Rectal smooth muscle tissue (tissue), 1 donor: ENCODE data around the gene ASGR2.

Experiments used
- H3K27ac ChIP-seq: one replicate; pipeline ENCODE4 v1.7.0; 2013; ENCODE audit warnings: low read depth, low read length, inconsistent platforms
- H3K27me3 ChIP-seq: one replicate; pipeline ENCODE4 v1.7.0; 2013; ENCODE audit warnings: low read length; ENCODE audit not compliant: control insufficient read depth, insufficient read depth
- H3K36me3 ChIP-seq: one replicate; pipeline ENCODE4 v1.7.0; 2013; ENCODE audit warnings: low read length; ENCODE audit not compliant: control insufficient read depth, insufficient read depth
- H3K4me1 ChIP-seq: one replicate; pipeline ENCODE4 v1.7.0; 2013; ENCODE audit warnings: low read length; ENCODE audit not compliant: control insufficient read depth, insufficient read depth
- H3K4me3 ChIP-seq: one replicate; pipeline ENCODE4 v1.7.0; 2013; ENCODE audit warnings: low read length
- H3K9ac ChIP-seq: one replicate; pipeline ENCODE4 v1.7.0; 2013; ENCODE audit warnings: low read length

The ASGR2 gene

GRCh38 chr17:7083592-7083991, 31.0 kb downstream of the ASGR2 start:
- Histone ChIP-seq H3K36me3 (no peaks in the 10 kb centered on the region), H3K4me3 (no peak overlapping the region), H3K4me1 (no peaks in the 10 kb centered on the region), H3K27ac (no peak overlapping the region), H3K9ac (no peak overlapping the region), H3K27me3 (no peaks in the 10 kb centered on the region)

GRCh38 chr17:7081341-7082062, 33.1 kb downstream of the ASGR2 start:
- Histone ChIP-seq H3K27ac (no peak overlapping the region), H3K27me3 (no peaks in the 10 kb centered on the region), H3K4me3 (no peak overlapping the region), H3K4me1 (no peaks in the 10 kb centered on the region), H3K36me3 (no peaks in the 10 kb centered on the region), H3K9ac (no peak overlapping the region)

- Histone ChIP-seq H3K27me3 (no peaks in the 10 kb centered on the region), H3K9ac (no peak overlapping the region), H3K27ac (no peak overlapping the region), H3K4me1 (no peaks in the 10 kb centered on the region), H3K36me3 (no peaks in the 10 kb centered on the region), H3K4me3 (no peak overlapping the region)
Measured at GRCh38 chr17:7080456-7081041, 34.1 kb downstream of the ASGR2 start.

GRCh38 chr17:7079581-7080455, 34.8 kb downstream of the ASGR2 start, which contains the start of gene CLEC10A:
CLEC10A (minus strand) TSS chr17:7080251; CDS start chr17:7078812, 1,439 bp downstream.
- Histone ChIP-seq H3K27ac (no peak within 1 kb of the TSS), H3K9ac (no peak within 1 kb of the TSS), H3K36me3 (no peaks in the 10 kb centered on the region), H3K27me3 (no peaks in the 10 kb centered on the region), H3K4me1 (no peaks in the 10 kb centered on the region), H3K4me3 (no peak within 1 kb of the TSS)

- no peak overlapping the region for H3K27ac ChIP-seq
- H3K4me3 ChIP-seq = no peak overlapping the region
- no peaks in the 10 kb centered on the region for H3K27me3 ChIP-seq
- H3K36me3 ChIP-seq = no peaks in the 10 kb centered on the region
- H3K4me1 ChIP-seq = no peaks in the 10 kb centered on the region
- no peak overlapping the region for H3K9ac ChIP-seq
Measured at GRCh38 chr17:7078711-7079110, 35.9 kb downstream of the ASGR2 start.

- H3K4me3 ChIP-seq = no peak overlapping the region
- no peaks in the 10 kb centered on the region for H3K27me3 ChIP-seq
- H3K9ac ChIP-seq = no peak overlapping the region
- no peaks in the 10 kb centered on the region for H3K36me3 ChIP-seq
- no peak overlapping the region for H3K27ac ChIP-seq
- no peaks in the 10 kb centered on the region for H3K4me1 ChIP-seq
Measured at GRCh38 chr17:7077911-7078546, 36.6 kb downstream of the ASGR2 start.

- Histone ChIP-seq H3K36me3 (no peaks in the 10 kb centered on the region), H3K27ac (no peak overlapping the region), H3K4me1 (no peaks in the 10 kb centered on the region), H3K9ac (no peak overlapping the region), H3K27me3 (no peaks in the 10 kb centered on the region), H3K4me3 (no peak overlapping the region)
Measured at GRCh38 chr17:7074931-7075330, 39.7 kb downstream of the ASGR2 start.

GRCh38 chr17:7072406-7072805, 42.2 kb downstream of the ASGR2 start:
- Histone ChIP-seq H3K4me1 (no peaks in the 10 kb centered on the region), H3K9ac (no peak overlapping the region)

GRCh38 chr17:7070712-7071111, 43.9 kb downstream of the ASGR2 start:
- no peaks in the 10 kb centered on the region for H3K27me3 ChIP-seq
- no peaks in the 10 kb centered on the region for H3K36me3 ChIP-seq
- H3K9ac ChIP-seq = no peak overlapping the region
- H3K27ac ChIP-seq = no peak overlapping the region
- no peak overlapping the region for H3K4me3 ChIP-seq
- H3K4me1 ChIP-seq = no peaks in the 10 kb centered on the region

More at GRCh38 chr17:7072406-7072805, 42.2 kb downstream of the ASGR2 start:
- Histone ChIP-seq H3K36me3 (no peaks in the 10 kb centered on the region), H3K4me3 (no peak overlapping the region), H3K27ac (no peak overlapping the region), H3K27me3 (no peaks in the 10 kb centered on the region)

GRCh38 chr17:7068268-7068667, 46.4 kb downstream of the ASGR2 start:
- H3K36me3 ChIP-seq = no peaks in the 10 kb centered on the region
- no peak overlapping the region for H3K9ac ChIP-seq
- no peak overlapping the region for H3K27ac ChIP-seq
- H3K4me1 ChIP-seq = no peaks in the 10 kb centered on the region
- H3K4me3 ChIP-seq = no peak overlapping the region
- H3K27me3 ChIP-seq = no peaks in the 10 kb centered on the region

GRCh38 chr17:7067198-7067597, 47.4 kb downstream of the ASGR2 start:
- Histone ChIP-seq H3K27me3 (no peaks in the 10 kb centered on the region), H3K4me3 (no peak overlapping the region), H3K4me1 (no peaks in the 10 kb centered on the region), H3K9ac (no peak overlapping the region), H3K27ac (no peak overlapping the region), H3K36me3 (no peaks in the 10 kb centered on the region)

GRCh38 chr17:7064261-7064660, 50.4 kb downstream of the ASGR2 start:
- H3K4me1 ChIP-seq = no peaks in the 10 kb centered on the region
- no peaks in the 10 kb centered on the region for H3K27me3 ChIP-seq
- no peak overlapping the region for H3K4me3 ChIP-seq
- H3K36me3 ChIP-seq = no peaks in the 10 kb centered on the region
- H3K27ac ChIP-seq = no peak overlapping the region
- H3K9ac ChIP-seq = no peak overlapping the region
